A673 (cell line): ENCODE results near the gene RAB3IL1. TPM values are rescaled to one million over a fixed set of nuclear protein-coding genes. Genes with fewer than 3 reads are reported as not detected.

Experiments used
- BruUV-seq: library from RNA; stranded (reverse); fragments of 400-500 nt; replicated peaks from 2 replicates; lab custom pipeline; 2021; lab: Mats Ljungman, UMichigan
- CTCF ChIA-PET: fragments of 300-600 bp; sonication (Branson Sonifier 250); formaldehyde crosslinking; loops from one replicate; lab custom pipeline; 2022; ENCODE audit warnings: antibody characterized with exemption; lab: Charles Lee
- POLR2A ChIA-PET: fragments of 300-600 bp; sonication (Branson Sonifier 250); formaldehyde crosslinking; loops from one replicate; lab custom pipeline; 2022; ENCODE audit warnings: antibody characterized with exemption; ENCODE audit not compliant: low non-redundant PET; lab: Charles Lee
- DNase-seq: peaks from one replicate; pipeline ENCODE4 v3.0.0-alpha.2; 2015; ENCODE audit warnings: low spot score
- H3K27ac ChIP-seq: fragments of 200-600 bp; sonication (generic); 2 replicates; pipeline ENCODE4 v1.5.1; 2016; ENCODE audit warnings: mixed run types, low read depth, mild to moderate bottlenecking, mixed read lengths, antibody characterized with exemption, low read length; ENCODE audit not compliant: poor library complexity, severe bottlenecking
- H3K27me3 ChIP-seq: fragments of 200-600 bp; sonication (generic); replicated peaks from 2 replicates; pipeline ENCODE4 v1.6.1; 2017; ENCODE audit warnings: mixed run types, low read depth, mild to moderate bottlenecking, mixed read lengths, antibody characterized with exemption, low read length; ENCODE audit not compliant: insufficient read depth, poor library complexity
- H3K36me3 ChIP-seq: fragments of 200-600 bp; sonication (generic); 2 replicates; pipeline ENCODE4 v1.6.1; 2016; ENCODE audit warnings: mixed run types, mild to moderate bottlenecking, mixed read lengths, antibody characterized with exemption, low read length; ENCODE audit not compliant: insufficient read depth, poor library complexity, severe bottlenecking
- H3K4me1 ChIP-seq: fragments of 200-600 bp; sonication (generic); 2 replicates; pipeline ENCODE4 v1.6.1; 2017; ENCODE audit warnings: mixed run types, mild to moderate bottlenecking, mixed read lengths, antibody characterized with exemption, low read length; ENCODE audit not compliant: insufficient read depth, poor library complexity, severe bottlenecking
- H3K4me3 ChIP-seq: fragments of 200-600 bp; sonication (generic); 2 replicates; pipeline ENCODE4 v1.5.1; 2016; ENCODE audit warnings: low read depth, mixed run types, mild to moderate bottlenecking, mixed read lengths, low read length; ENCODE audit not compliant: poor library complexity, severe bottlenecking
- H3K9me3 ChIP-seq: fragments of 200-600 bp; sonication (generic); 2 replicates; pipeline ENCODE4 v1.6.1; 2016; ENCODE audit warnings: mixed run types, low read depth, mild to moderate bottlenecking, mixed read lengths, antibody characterized with exemption, low read length; ENCODE audit not compliant: poor library complexity, severe bottlenecking
- EZH2 ChIP-seq: fragments of 200-600 bp; sonication (generic); IDR thresholded peaks from 2 replicates; pipeline ENCODE4 v1.6.1; 2017; ENCODE audit warnings: borderline replicate concordance, low read depth, mild to moderate bottlenecking, mixed read lengths, antibody characterized with exemption, low read length; ENCODE audit not compliant: poor library complexity, severe bottlenecking
- intact Hi-C: fragments of 100-400 bp; cut with micrococcal nuclease; formaldehyde crosslinking; loops from one replicate; pipeline ENCODE4 v1.10.0; 2022; ENCODE audit not compliant: unreplicated experiment
- total RNA-seq: library from RNA; stranded (reverse); gene quantifications from 2 replicates; pipeline ENCODE4 v1.2.3, GENCODE V29; 2021
- TF ChIP-seq, protein P1 (sequence below): fragments of 300-800, 200-600 bp; sonication (generic); conservative IDR thresholded peaks from 2 replicates; pipeline ENCODE4 v1.5.1; 2017; ENCODE audit warnings: low read depth, mild to moderate bottlenecking, antibody characterized with exemption, low read length, moderate library complexity, mixed read lengths

RAB3IL1 gene
- total RNA-seq, 1 experiment from 2014 or later: 21.9 TPM

DNA sequence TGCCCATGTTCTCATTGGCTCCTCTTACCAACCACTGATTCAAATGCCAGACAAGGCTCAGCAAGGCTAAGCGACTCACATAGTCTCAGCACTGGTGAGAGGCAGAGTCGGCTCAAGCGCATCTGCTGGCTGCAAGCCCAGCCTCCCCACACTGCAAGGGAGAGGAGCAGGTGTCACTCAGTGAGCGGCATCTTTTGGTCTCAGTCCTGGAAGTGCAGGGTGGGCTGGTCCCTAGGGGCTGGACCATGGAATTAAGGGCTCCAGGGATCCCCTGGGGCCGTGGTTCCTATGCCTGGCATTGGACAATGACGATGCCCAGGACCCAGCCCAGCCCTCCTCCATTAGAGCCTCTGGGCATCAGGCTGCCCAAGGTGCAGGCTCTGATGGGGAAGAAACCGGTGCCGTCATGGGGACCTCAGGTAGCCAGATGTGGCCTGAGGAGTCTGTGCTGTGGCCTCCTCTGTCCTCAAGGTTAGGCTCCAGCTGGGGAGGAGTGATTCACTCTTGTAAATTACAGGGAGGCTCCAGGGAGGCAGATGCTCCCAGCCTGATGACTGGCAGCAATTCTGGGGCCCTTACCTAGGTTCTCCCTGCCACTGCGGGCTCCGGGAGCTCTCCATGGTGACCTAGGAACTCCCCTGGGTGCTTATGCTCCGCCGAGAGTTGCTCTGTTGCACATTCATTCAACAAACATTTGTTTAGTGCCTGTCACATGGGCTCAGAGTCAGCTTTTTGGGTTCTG is 61.3 kb downstream of the RAB3IL1 start:
- Histone ChIP-seq H3K27ac (peak overlapping the region; percentile 89), H3K4me3 (no peak overlapping the region), H3K27me3 (no peaks in the 10 kb centered on the region), H3K36me3 (peaks cover 96% of the 10 kb centered on the region), H3K9me3 (no peaks in the 10 kb centered on the region), H3K4me1 (peaks cover 28% of the 10 kb centered on the region)
- no TSS peak for BruUV-seq
- no peak for TF ChIP-seq EZH2
- TF ChIP-seq, protein P1, sequence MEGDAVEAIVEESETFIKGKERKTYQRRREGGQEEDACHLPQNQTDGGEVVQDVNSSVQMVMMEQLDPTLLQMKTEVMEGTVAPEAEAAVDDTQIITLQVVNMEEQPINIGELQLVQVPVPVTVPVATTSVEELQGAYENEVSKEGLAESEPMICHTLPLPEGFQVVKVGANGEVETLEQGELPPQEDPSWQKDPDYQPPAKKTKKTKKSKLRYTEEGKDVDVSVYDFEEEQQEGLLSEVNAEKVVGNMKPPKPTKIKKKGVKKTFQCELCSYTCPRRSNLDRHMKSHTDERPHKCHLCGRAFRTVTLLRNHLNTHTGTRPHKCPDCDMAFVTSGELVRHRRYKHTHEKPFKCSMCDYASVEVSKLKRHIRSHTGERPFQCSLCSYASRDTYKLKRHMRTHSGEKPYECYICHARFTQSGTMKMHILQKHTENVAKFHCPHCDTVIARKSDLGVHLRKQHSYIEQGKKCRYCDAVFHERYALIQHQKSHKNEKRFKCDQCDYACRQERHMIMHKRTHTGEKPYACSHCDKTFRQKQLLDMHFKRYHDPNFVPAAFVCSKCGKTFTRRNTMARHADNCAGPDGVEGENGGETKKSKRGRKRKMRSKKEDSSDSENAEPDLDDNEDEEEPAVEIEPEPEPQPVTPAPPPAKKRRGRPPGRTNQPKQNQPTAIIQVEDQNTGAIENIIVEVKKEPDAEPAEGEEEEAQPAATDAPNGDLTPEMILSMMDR: no peak
- ChIA-PET CTCF (no interaction called here), POLR2A (no interaction called here)
- intact Hi-C loops: no loop called here
- peak; percentile 64 for DNase-seq

DNA sequence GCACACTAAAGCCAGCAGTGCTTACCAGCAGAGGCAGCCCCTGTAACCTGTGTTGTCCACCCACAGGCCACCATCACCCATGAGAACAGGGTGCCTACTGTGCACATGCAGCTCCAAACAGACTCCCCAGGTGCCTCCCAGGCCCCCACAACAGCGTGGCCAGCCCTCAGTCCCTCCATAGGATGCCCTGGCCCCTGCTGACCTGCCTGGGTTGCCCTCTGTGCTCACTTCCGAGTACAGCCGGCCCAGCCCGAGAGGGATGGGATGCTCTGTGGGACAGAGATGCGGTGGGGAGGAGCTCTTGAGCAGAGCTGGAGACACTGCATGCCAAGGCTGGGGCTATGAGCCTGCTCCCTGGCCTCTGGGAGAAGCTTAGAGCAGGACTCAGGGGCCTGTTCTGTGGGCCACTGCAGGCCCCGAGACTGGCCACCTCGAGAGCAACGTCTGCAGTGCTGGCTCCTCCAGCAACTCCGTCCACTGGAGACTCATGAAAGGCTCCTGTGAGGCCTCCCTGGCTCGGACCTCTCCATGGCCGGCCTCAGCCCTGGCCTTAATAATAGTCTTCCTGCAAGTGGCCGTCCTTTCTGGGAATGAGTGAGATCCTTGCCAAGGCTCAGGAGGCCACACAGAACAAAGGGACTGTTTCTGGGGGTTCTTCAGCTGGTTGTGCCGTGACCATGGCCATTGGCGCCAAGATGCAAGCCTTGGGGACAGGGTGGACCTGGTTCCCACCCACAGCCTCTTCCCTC is 62.2 kb downstream of the RAB3IL1 start:
- POLR2A ChIA-PET: no interaction called here

DNA sequence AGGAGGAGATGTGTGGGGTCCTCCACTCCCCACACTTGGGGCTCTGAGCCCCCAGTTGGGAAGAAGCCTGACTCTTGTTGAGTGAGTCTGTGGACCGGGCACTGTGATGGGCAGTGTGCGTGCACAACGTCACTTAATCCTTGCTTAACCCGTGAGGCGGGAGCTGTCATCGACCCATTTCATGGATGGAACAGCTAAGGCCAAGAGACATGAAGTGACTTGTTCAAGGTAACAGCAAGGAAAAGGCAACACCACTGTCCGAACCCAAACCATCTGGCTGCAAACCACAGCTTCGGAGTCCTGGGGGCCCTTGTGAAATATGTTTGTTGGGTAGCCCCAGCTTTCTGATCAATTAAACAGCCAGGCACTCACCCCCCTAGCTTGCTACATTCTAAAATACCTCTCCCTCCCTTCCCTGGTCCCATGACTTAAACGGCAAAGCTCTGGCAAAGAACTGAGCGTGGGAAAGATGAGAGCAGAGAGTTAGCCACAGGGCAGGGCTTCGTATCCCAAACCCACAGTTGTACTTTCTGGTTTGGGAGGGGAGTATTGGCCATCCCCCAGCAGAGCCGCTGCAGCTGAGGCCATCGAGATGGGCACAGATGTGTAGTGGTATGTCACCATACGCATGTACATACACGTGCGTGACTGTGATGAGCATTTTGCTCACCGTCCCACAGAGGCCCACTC is 63.0 kb downstream of the RAB3IL1 start:
- no peak for DNase-seq
- no peaks in the 10 kb centered on the region for H3K27me3 ChIP-seq
- no TSS peak for BruUV-seq
- TF ChIP-seq, protein P1: no peak
- no peak for TF ChIP-seq EZH2
- H3K4me1 ChIP-seq: peaks cover 36% of the 10 kb centered on the region
- intact Hi-C loops: no loop called here
- CTCF ChIA-PET: no interaction called here
- POLR2A ChIA-PET: no interaction called here
- H3K9me3 ChIP-seq: no peaks in the 10 kb centered on the region
- peaks cover 97% of the 10 kb centered on the region for H3K36me3 ChIP-seq
- no peak overlapping the region for H3K4me3 ChIP-seq
- peak overlapping the region; percentile 89 for H3K27ac ChIP-seq

More for the DNA sequence above, 62.2 kb downstream of the RAB3IL1 start:
- CTCF ChIA-PET: no interaction called here
- peaks cover 97% of the 10 kb centered on the region for H3K36me3 ChIP-seq
- H3K27ac ChIP-seq: peak overlapping the region; percentile 89
- H3K4me3 ChIP-seq: no peak overlapping the region
- TF ChIP-seq, protein P1: no peak
- TF ChIP-seq EZH2: no peak
- no peaks in the 10 kb centered on the region for H3K27me3 ChIP-seq
- BruUV-seq: no TSS peak
- peaks cover 36% of the 10 kb centered on the region for H3K4me1 ChIP-seq
- intact Hi-C loops: no loop called here
- no peaks in the 10 kb centered on the region for H3K9me3 ChIP-seq
- DNase-seq: no peak
